Transverse colon (tissue), 4 donors: ENCODE results near the gene NRG2. TPM values are rescaled to one million over a fixed set of nuclear protein-coding genes. Genes with fewer than 3 reads are reported as not detected.

Experiments used
- DNase-seq: peaks from one replicate; pipeline ENCODE4 v3.0.0-alpha.2; 2019
- H3K27ac ChIP-seq, 4 donors: fragments of 200-600 bp; sonication (generic); 2 replicates each; pipeline ENCODE4 v1.5.1; 2016 to 2018; ENCODE audit warnings: inconsistent platforms in 4 of 4
- H3K27me3 ChIP-seq: fragments of 200-600 bp; sonication (generic); 2 replicates; pipeline ENCODE4 v1.5.1; 2017; ENCODE audit warnings: inconsistent platforms
- H3K36me3 ChIP-seq, 4 donors: fragments of 200-600 bp; sonication (generic); 2 replicates each; pipeline ENCODE4 v1.5.1; 2017 to 2019; ENCODE audit warnings: inconsistent platforms in 4 of 4
- H3K4me1 ChIP-seq, 4 donors: fragments of 200-600 bp; sonication (generic); 2 replicates each; pipeline ENCODE4 v1.5.1; 2017 to 2020; ENCODE audit warnings: inconsistent platforms in 4 of 4
- H3K4me3 ChIP-seq, 4 donors: fragments of 200-600 bp; sonication (generic); 1 replicate in 1 of 4; 2 replicates in 3 of 4; pipeline versions ENCODE4 v1.5.1 to v1.6.1; 2017 to 2019; ENCODE audit warnings: inconsistent platforms in 4 of 4
- H3K9me3 ChIP-seq, 2 donors: fragments of 200-600 bp; sonication (generic); 2 replicates each; pipeline ENCODE4 v1.5.1; 2017 to 2019; ENCODE audit warnings: inconsistent platforms in 2 of 2
- EP300 ChIP-seq: sonication (generic); formaldehyde crosslinking; IDR thresholded peaks from one replicate; pipeline ENCODE4 v1.6.1; 2017; ENCODE audit warnings: antibody characterized with exemption, low read depth
- POLR2A ChIP-seq: fragments of 450-650 bp; IDR thresholded peaks from one replicate; pipeline ENCODE4 v1.6.1; 2016; ENCODE audit warnings: antibody characterized with exemption, mild to moderate bottlenecking, moderate library complexity
- POLR2AphosphoS5 ChIP-seq, 3 donors: sonication (generic); formaldehyde crosslinking; IDR thresholded peaks; one replicate each; pipeline ENCODE4 v1.6.1; 2016; ENCODE audit warnings: antibody characterized with exemption in 3 of 3
- WGBS, 2 donors: methylation state at CpG; one replicate each; pipeline ENCODE4 v1.1.5; 2018; ENCODE audit warnings: low coverage in 1 of 2; 5-methylcytosine and 5-hydroxymethylcytosine counted together
- in situ Hi-C, 4 donors: fragments of 200-750 bp; cut with MboI; loops; one replicate each; pipeline versions ENCODE4 v1.15.0 to v1.15.1; 2017; ENCODE audit warnings: low sequenced_read_pairs in 3 of 4, low pct_ligation_motif_present in 1 of 4, low pct_unique_long_range_greater_than_20kb in 1 of 4
- intact Hi-C: fragments of 100-400 bp; cut with DNase I; formaldehyde crosslinking; loops from one replicate; pipeline ENCODE4 v1.15.1; 2023; ENCODE audit warnings: low total_unique reads
- total RNA-seq, 4 donors: library from RNA; depleted of rRNA; stranded (reverse); fragments of >200 nt; gene quantifications; one replicate each; pipeline ENCODE4 v1.1.0, GENCODE V29; 2016
- TF ChIP-seq, protein P1 (sequence below), 5 experiments: fragments of 200-600 bp in 3 of 5; fragments of 450-650 bp in 2 of 5; sonication (generic) in 3 of 5; IDR thresholded peaks; 1 replicate in 2 of 5; 2 replicates in 3 of 5; pipeline ENCODE4 v1.5.1; 2016 to 2017; ENCODE audit warnings: antibody characterized with exemption in 5 of 5, inconsistent platforms in 3 of 5, mild to moderate bottlenecking in 2 of 5, moderate library complexity in 1 of 5

NRG2 gene
- total RNA-seq, 4 donors from 2014 or later = 0.68 to 12.3 (median 0.95) TPM; not detected in 1

DNA sequence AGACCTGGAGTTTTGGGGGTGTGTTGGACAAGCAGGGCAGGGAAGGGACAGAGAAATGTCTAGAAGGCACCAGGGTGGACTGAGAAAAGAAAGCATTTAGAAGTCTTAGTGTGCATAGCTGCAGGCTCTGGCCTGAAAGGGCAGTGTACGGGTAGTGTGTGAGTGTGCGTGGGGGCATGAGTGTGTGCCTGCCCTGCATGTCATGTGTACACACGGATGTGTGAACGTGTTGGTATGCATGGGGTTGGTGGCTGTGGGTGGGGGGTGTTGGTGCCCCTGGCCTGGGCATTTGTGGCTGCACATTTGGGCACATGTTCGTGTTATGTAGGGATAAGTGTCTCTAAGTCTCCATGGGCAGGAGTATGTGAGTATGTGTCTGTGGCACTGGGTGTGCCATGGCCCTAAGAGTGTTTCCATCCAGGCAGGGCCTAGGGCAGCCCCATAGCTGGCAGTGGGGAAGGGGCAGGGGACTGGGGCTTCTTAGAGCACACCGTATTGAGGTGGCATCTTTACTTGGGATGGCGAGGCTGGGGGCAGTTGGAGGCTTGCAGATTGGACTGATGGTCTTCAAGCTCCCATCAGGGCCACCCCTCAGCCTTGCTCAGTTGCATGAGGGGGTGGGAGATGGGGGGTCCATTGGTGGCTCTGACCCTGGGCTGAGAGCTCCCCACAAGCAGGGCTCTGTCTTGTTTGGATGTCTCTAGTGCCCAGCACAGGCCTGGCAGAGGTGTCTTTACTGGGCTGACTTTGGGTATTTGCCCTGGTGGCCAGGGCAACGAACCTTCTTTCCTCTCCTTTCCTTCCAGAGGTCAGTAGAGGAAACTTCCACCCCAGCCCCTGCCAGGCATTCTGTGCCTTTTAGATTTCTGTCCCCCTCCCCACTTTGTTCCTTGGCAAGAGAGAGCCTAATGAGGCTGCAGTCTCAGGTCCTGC is 232.5 kb downstream of the NRG2 start:
- in situ Hi-C loops = no loop called here
- DNase-seq = no peak
- H3K27ac ChIP-seq = no peak overlapping the region
- no peaks in the 10 kb centered on the region for H3K36me3 ChIP-seq
- no peaks in the 10 kb centered on the region for H3K9me3 ChIP-seq
- H3K4me3 ChIP-seq = no peak overlapping the region
- no peaks in the 10 kb centered on the region for H3K4me1 ChIP-seq
- TF ChIP-seq EP300 (no peak), POLR2A (no peak), POLR2AphosphoS5 (IDR thresholded peaks at IDR 0.05) (no peak)
- TF ChIP-seq, protein P1, sequence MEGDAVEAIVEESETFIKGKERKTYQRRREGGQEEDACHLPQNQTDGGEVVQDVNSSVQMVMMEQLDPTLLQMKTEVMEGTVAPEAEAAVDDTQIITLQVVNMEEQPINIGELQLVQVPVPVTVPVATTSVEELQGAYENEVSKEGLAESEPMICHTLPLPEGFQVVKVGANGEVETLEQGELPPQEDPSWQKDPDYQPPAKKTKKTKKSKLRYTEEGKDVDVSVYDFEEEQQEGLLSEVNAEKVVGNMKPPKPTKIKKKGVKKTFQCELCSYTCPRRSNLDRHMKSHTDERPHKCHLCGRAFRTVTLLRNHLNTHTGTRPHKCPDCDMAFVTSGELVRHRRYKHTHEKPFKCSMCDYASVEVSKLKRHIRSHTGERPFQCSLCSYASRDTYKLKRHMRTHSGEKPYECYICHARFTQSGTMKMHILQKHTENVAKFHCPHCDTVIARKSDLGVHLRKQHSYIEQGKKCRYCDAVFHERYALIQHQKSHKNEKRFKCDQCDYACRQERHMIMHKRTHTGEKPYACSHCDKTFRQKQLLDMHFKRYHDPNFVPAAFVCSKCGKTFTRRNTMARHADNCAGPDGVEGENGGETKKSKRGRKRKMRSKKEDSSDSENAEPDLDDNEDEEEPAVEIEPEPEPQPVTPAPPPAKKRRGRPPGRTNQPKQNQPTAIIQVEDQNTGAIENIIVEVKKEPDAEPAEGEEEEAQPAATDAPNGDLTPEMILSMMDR (IDR thresholded peaks at IDR 0.05) = no peak
- intact Hi-C loops = no loop called here
- WGBS, 2 donors = 60 to 77% methylated on average over 1 to 8 of the region's 8 CpGs
- peaks cover 9% of the 10 kb centered on the region for H3K27me3 ChIP-seq

DNA sequence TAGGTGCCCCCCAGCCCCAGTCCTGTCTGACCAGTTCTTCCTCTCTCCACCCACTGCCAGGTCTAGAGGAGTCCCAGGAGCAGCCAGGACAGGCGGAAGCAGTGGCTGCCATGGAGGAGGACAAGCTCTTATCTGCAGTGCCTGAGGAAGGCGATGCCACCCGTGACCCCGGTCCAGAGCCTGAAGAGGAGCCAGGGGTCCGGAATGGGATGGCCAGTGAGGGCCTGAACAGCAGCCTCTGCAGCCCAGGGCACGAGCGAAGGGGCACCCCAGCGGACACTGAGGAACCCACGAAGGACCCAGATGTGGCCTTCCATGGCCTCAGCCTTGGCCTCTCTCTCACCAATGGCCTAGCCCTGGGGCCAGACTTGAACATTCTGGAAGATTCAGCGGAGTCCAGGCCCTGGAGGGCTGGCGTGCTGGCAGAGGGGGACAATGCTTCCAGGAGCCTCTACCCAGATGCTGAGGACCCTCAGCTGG is 233.7 kb downstream of the NRG2 start:
- Histone ChIP-seq H3K27me3 (peaks cover 9% of the 10 kb centered on the region), H3K27ac (no peak overlapping the region), H3K36me3 (no peaks in the 10 kb centered on the region), H3K4me3 (no peak overlapping the region), H3K9me3 (no peaks in the 10 kb centered on the region), H3K4me1 (no peaks in the 10 kb centered on the region)
- DNase-seq = no peak
- no peak for TF ChIP-seq EP300
- no peak for TF ChIP-seq POLR2A
- TF ChIP-seq, protein P1 (IDR thresholded peaks at IDR 0.05) = no peak
- TF ChIP-seq POLR2AphosphoS5 (IDR thresholded peaks at IDR 0.05) = no peak
- 85% methylated on average over 11 of the region's 11 CpGs; no CpG with 5 or more reads in 1 of the 2 donors for WGBS, 2 donors
- intact Hi-C loops (no loop called here), in situ Hi-C loops (no loop called here)

DNA sequence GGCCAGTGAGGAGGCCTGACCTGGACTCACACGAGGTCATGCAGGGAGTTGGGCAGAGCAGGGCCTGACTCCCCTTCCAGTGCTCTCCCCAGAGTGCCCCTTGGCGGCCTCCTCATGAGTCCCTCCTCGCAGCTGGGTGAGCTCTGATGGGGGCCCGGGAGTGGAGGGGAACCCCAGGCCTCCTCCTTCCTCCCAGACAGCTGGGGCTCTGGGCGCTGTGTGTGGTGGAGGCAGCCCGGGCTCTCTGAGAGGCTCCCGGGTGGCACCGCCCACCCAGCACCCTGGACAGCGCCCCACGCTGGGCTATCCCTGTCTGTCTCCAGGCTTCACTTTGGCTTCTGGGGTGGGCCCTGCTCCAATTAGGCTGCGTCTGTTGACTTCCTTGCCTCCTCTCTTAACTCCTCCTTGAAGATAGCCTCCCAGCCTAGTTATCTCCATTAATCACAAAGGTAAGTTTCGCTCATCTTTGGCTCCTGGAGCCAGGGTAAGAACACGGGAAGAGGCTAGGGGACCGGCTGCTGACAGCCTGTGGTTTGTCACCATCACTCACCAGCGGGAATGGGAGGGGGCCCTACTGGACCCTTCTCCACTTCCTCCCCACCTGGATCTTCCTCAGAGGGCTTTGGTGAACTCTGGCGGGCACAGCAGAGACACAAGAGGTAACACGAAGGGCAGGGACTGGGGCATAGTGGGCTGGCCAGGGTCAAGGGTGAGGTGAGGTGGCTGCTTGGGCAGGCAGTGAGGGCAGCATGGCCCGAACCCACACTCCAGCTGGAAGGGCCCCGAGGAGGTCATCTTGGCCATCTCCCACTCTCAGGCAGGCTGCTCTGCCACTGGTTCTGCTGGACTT is 234.4 kb downstream of the NRG2 start:
- DNase-seq = no peak
- Histone ChIP-seq H3K4me3 (no peak overlapping the region), H3K27me3 (peaks cover 9% of the 10 kb centered on the region), H3K4me1 (no peaks in the 10 kb centered on the region), H3K27ac (no peak overlapping the region), H3K36me3 (no peaks in the 10 kb centered on the region), H3K9me3 (no peaks in the 10 kb centered on the region)
- intact Hi-C loops (no loop called here), in situ Hi-C loops (no loop called here)
- 40 to 41% methylated on average over 2 to 19 of the region's 19 CpGs for WGBS, 2 donors
- TF ChIP-seq POLR2AphosphoS5 (IDR thresholded peaks at IDR 0.05) (no peak), POLR2A (no peak), EP300 (no peak)
- TF ChIP-seq, protein P1 (IDR thresholded peaks at IDR 0.05) = no peak

DNA sequence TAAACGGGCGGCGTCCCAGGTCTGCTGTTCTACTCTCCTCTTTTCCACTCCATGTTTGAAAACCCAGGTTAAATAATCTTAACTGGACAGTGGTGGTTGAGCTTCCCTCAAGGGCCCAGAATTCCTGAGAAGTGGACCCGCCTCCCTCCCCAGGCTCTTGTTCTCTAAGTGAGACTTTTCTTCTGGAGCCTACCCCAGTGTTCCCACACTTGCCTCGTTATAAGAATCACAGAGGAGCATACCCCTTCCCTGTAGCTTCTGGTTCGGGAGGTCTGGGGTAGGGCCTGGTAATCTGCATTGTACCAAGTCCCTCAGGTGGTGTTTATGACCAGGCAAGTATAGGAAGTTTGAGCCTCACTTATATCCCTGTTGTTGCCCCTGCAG is 235.5 kb downstream of the NRG2 start:
- 74% methylated on average over 6 of the region's 6 CpGs; no CpG with 5 or more reads in 1 of the 2 donors for WGBS, 2 donors
- H3K4me1 ChIP-seq = no peaks in the 10 kb centered on the region
- intact Hi-C loops = no loop called here
- DNase-seq = no peak
- H3K36me3 ChIP-seq = no peaks in the 10 kb centered on the region
- no peak overlapping the region for H3K27ac ChIP-seq
- in situ Hi-C loops = no loop called here
- H3K27me3 ChIP-seq = peaks cover 17% of the 10 kb centered on the region
- TF ChIP-seq, protein P1 (IDR thresholded peaks at IDR 0.05) = no peak
- TF ChIP-seq POLR2AphosphoS5 (IDR thresholded peaks at IDR 0.05) = no peak
- no peak for TF ChIP-seq EP300
- no peak for TF ChIP-seq POLR2A
- no peak overlapping the region for H3K4me3 ChIP-seq
- H3K9me3 ChIP-seq = no peaks in the 10 kb centered on the region
